Pancreas (tissue), 10 donors: Measurements from ENCODE around the gene BPI. TPM values are rescaled to one million over a fixed set of nuclear protein-coding genes. Genes with fewer than 3 reads are reported as not detected.

Experiments used
- ATAC-seq, 4 donors: fragments of 200-7000 bp; cut with Tn5 transposase; one replicate each; pipeline versions ENCODE4 v1.8.0 to v1.9.1; 2020; ENCODE audit warnings: mild to moderate bottlenecking in 4 of 4, moderate library complexity in 4 of 4
- DNase-seq, 6 donors: peaks; one replicate each; pipeline ENCODE4 v3.0.0-alpha.2; 2020
- FAIRE-seq: peaks from 2 replicates; lab custom pipeline; 2012; peaks lifted over from hg19 to GRCh38; lab: Jason Lieb, UNC
- H3K27ac ChIP-seq, 4 donors: fragments of 200-600 bp; sonication (generic); 1 replicate in 3 of 4; 2 replicates in 1 of 4; pipeline versions ENCODE4 v1.5.0 to v1.8.0; 2020
- H3K27me3 ChIP-seq, 4 donors: fragments of 200-600 bp; one replicate each; pipeline ENCODE4 v1.8.0; 2021
- H3K36me3 ChIP-seq, 3 donors: fragments of 200-600 bp; sonication (generic) in 1 of 3; one replicate each; pipeline versions ENCODE4 v1.5.0 to v1.8.0; 2020 to 2021
- H3K4me1 ChIP-seq, 3 donors: fragments of 200-600 bp; one replicate each; pipeline ENCODE4 v1.8.0; 2021
- H3K4me3 ChIP-seq, 4 donors: fragments of 200-600 bp; sonication (generic) in 2 of 4; one replicate each; pipeline versions ENCODE4 v1.5.0 to v1.8.0; 2020 to 2021
- H3K9me3 ChIP-seq, 4 donors: fragments of 200-600 bp; one replicate each; pipeline ENCODE4 v1.8.0; 2021
- CTCF ChIP-seq, 4 donors: fragments of 200-600 bp; sonication (generic) in 3 of 4; IDR thresholded peaks; one replicate each; pipeline versions ENCODE4 v1.5.0 to v1.8.0; 2021; ENCODE audit warnings: antibody characterized with exemption in 4 of 4
- WGBS, 2 donors: extraction: QIAGEN DNeasy Blood & Tissue Kit; methylation state at CpG; one replicate each; pipeline ENCODE4 v1.1.7; 2013; 5-methylcytosine and 5-hydroxymethylcytosine counted together
- intact Hi-C, 3 donors: fragments of 100-400 bp; cut with DNase I; formaldehyde crosslinking; loops; one replicate each; pipeline versions ENCODE4 v1.11.1 to v1.14.2; 2022
- polyA plus RNA-seq, 2 donors: library from polyadenylated mRNA; stranded (reverse); fragments of 200-250 nt; gene quantifications; one replicate each; pipeline ENCODE4 v1.2.3, GENCODE V29; 2013
- total RNA-seq, 6 donors: library from RNA; stranded (reverse); fragmentation: NEBNext Ultra II Directional in 4 of 6; extraction: Animal tissue kit (Norgen Biotek cat#: 25700) in 4 of 6; gene quantifications; one replicate each; pipeline versions ENCODE4 v1.2.1 to v1.2.4, GENCODE V29; 2021 to 2023
- donor health status: healthy with polysubstance abuse.
- donor health status: DM: no; HTN: no; CAD: no; lungs with moderate emphysema.
- donor health status: DM: no; HTN: no; CAD: no.
- donor health status: control.
- donor health status: control.
- donor health status: Bipolar disorder and iron deficiency.
- donor health status: DM: yes; HTN: yes; CAD: no.
- donor health status: DM: no; HTN: no; CAD: no.
- donor health status: DM: no; HTN: no; CAD: no.
- donor health status: DM: yes; HTN: yes; CAD: no.

Gene BPI
- total and polyA plus RNA-seq, 8 donors: 0.66 TPM; not detected in 7

DNA sequence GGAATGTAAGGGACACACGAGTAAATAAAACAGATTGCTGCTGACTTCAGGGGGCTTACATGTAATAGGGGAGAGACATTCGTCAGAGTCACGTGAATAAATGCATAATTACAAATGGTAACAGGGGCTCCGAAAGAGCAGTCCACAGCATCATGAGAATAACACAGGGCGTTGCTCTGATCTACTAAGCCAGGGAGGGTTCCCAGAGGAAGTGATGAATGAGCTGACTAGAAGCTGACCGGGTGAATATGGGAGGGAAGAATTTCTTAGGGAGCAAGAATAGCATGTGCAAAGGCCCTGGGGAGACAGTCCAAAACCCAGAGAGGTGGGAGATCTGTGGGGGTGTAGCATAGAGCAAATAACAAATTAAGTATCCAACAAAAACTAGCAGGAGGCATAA is 2.4 kb downstream of the BPI start:
- Histone ChIP-seq H3K4me3 (no peak overlapping the region), H3K4me1 (no peaks in the 10 kb centered on the region), H3K27me3 (peaks cover 0 to 4% (median 0%) of the 10 kb centered on the region in 4 donors), H3K27ac (no peak overlapping the region), H3K36me3 (no peaks in the 10 kb centered on the region), H3K9me3 (no peaks in the 10 kb centered on the region)
- TF ChIP-seq CTCF (IDR thresholded peaks at IDR 0.05): no peak
- DNase-seq (no peak), FAIRE-seq (no peak), ATAC-seq (no peak)
- WGBS, 2 donors: 64 to 68% methylated on average over 6 of the region's 6 CpGs
- intact Hi-C loops: no loop called here

DNA sequence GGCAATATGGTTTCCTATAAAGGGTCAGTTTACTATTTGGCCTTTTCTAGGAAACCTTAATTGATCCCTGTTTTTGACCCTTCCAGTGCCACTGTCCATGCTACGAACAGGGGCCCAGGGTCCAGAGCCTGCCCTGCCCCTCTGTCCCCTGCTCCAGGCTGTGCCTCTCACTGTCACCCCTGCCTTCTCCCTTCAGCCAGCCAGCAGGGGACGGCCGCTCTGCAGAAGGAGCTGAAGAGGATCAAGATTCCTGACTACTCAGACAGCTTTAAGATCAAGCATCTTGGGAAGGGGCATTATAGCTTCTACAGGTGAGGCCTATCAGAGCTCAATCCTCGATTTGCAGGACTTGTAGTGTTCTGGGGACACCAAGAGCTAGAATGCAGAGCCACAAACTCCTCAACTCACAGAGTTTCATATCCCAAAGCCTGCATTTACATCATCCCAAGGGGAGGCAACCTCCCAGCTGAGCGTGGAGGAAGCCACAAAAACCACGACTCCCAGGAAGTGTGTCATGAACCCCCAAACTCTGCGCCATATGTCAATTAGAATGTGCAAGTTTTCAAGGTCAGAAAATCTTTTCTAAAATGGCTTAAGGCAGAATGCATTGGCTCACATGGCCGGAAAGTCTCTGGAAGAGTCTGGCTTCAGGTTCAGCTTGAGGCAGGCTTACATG is 3.6 kb downstream of the BPI start:
- no peak overlapping the region for H3K4me3 ChIP-seq
- FAIRE-seq: no peak
- H3K36me3 ChIP-seq: no peaks in the 10 kb centered on the region
- H3K4me1 ChIP-seq: no peaks in the 10 kb centered on the region
- no peak overlapping the region for H3K27ac ChIP-seq
- H3K27me3 ChIP-seq: peaks cover 0 to 4% (median 0%) of the 10 kb centered on the region in 4 donors
- ATAC-seq: no peak
- WGBS, 2 donors: 73 to 79% methylated on average over 8 of the region's 8 CpGs
- TF ChIP-seq CTCF (IDR thresholded peaks at IDR 0.05): no peak
- no peaks in the 10 kb centered on the region for H3K9me3 ChIP-seq
- intact Hi-C loops: no loop called here
- no peak for DNase-seq

- WGBS, 2 donors: 46 to 50% methylated on average over 4 of the region's 4 CpGs
- TF ChIP-seq CTCF (IDR thresholded peaks at IDR 0.05): no peak
- Histone ChIP-seq H3K27me3 (peaks cover 0 to 4% (median 0%) of the 10 kb centered on the region in 4 donors), H3K4me1 (no peaks in the 10 kb centered on the region), H3K27ac (no peak overlapping the region), H3K4me3 (no peak overlapping the region), H3K9me3 (no peaks in the 10 kb centered on the region), H3K36me3 (no peaks in the 10 kb centered on the region)
- intact Hi-C loops: no loop called here
- no peak for DNase-seq
- no peak for FAIRE-seq
- no peak for ATAC-seq
Observed at GRCh38 chr20:38308047-38308438, 4.1 kb downstream of the BPI start.

DNA sequence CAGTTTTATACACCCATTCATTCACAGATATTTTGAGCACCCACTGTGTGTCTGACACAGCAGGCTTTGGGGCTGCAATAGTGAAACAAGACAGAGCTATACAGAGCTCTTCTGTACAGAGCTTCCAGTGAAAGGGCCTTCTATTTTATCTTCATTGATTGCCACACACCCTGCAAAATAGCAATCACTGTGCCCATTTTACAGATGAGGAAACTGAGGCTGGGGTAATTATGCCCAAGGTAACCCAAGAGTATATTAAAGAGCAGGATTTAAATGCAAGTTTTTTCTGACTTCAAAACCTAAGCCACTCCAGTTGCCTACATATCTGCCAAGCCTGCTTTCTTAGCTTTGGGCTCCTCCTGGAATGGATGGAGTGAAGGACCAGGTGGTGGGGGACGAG is 4.5 kb downstream of the BPI start:
- Histone ChIP-seq H3K9me3 (no peaks in the 10 kb centered on the region), H3K27ac (no peak overlapping the region), H3K27me3 (peaks cover 0 to 4% (median 0%) of the 10 kb centered on the region in 4 donors), H3K36me3 (no peaks in the 10 kb centered on the region), H3K4me1 (no peaks in the 10 kb centered on the region), H3K4me3 (no peak overlapping the region)
- 0 to 30% methylated on average over 1 of the region's 1 CpG for WGBS, 2 donors
- no peak for TF ChIP-seq CTCF (IDR thresholded peaks at IDR 0.05)
- ATAC-seq (no peak), FAIRE-seq (no peak), DNase-seq (no peak)
- intact Hi-C loops: no loop called here

GRCh38 chr20:38311091-38311490 is 7.1 kb downstream of the BPI start:
- Histone ChIP-seq H3K4me1 (no peaks in the 10 kb centered on the region), H3K4me3 (no peak overlapping the region), H3K36me3 (no peaks in the 10 kb centered on the region), H3K27ac (no peak overlapping the region), H3K27me3 (no peaks in the 10 kb centered on the region), H3K9me3 (no peaks in the 10 kb centered on the region)
- no peak for ATAC-seq
- FAIRE-seq: no peak
- intact Hi-C loops: no loop called here
- TF ChIP-seq CTCF (IDR thresholded peaks at IDR 0.05): no peak
- WGBS, 2 donors: 60 to 66% methylated on average over 3 of the region's 3 CpGs
- DNase-seq: no peak
